OCI-LY1 (cell line): ENCODE measurements around the gene TMEM207.

ENCODE experiments used
- H2AFZ ChIP-seq: fragments of 200-600 bp; sonication (generic), shearing (Covaris generic); 2 replicates; pipeline ENCODE4 v1.6.0; 2014; ENCODE audit warnings: antibody characterized with exemption, mild to moderate bottlenecking, low read length
- H3F3A ChIP-seq: fragments of 200-600 bp; sonication (generic), shearing (Covaris generic); 2 replicates; pipeline ENCODE4 v1.6.0; 2014; ENCODE audit warnings: mild to moderate bottlenecking, antibody characterized with exemption, low read length, moderate library complexity; ENCODE audit not compliant: insufficient read depth
- H3K27ac ChIP-seq: fragments of 200-600 bp; sonication (generic); 2 replicates; pipeline ENCODE4 v1.5.1; 2014; ENCODE audit warnings: low read length, mixed run types, mild to moderate bottlenecking, low read depth; ENCODE audit not compliant: poor library complexity, severe bottlenecking
- H3K27me3 ChIP-seq: fragments of 200-600 bp; sonication (generic); 2 replicates; pipeline ENCODE4 v1.6.0; 2014; ENCODE audit warnings: antibody characterized with exemption, mild to moderate bottlenecking, low read length, moderate library complexity; ENCODE audit not compliant: insufficient read depth
- H3K36me3 ChIP-seq: fragments of 200-600 bp; sonication (generic); 2 replicates; pipeline ENCODE4 v1.6.1; 2014; ENCODE audit warnings: mild to moderate bottlenecking, antibody characterized with exemption, low read length, moderate library complexity, mixed read lengths; ENCODE audit not compliant: insufficient read depth
- H3K4me1 ChIP-seq: fragments of 200-600 bp; sonication (generic); 2 replicates; pipeline ENCODE4 v1.5.1; 2014; ENCODE audit warnings: mild to moderate bottlenecking, low read length, moderate library complexity; ENCODE audit not compliant: insufficient read depth, severe bottlenecking
- H3K4me2 ChIP-seq: fragments of 200-600 bp; sonication (generic), shearing (Covaris generic); 2 replicates; pipeline ENCODE4 v1.6.1; 2014; ENCODE audit warnings: low read length
- H3K4me3 ChIP-seq: fragments of 200-600 bp; sonication (generic); 2 replicates; pipeline ENCODE4 v1.5.1; 2014; ENCODE audit warnings: low read length, low read depth, mild to moderate bottlenecking, mixed read lengths; ENCODE audit not compliant: poor library complexity, severe bottlenecking
- H3K79me2 ChIP-seq: fragments of 200-600 bp; shearing (Covaris generic); 2 replicates; pipeline ENCODE4 v1.6.1; 2016; ENCODE audit warnings: mixed run types, low read length, mixed read lengths; ENCODE audit not compliant: insufficient read depth
- H3K9ac ChIP-seq: fragments of 200-600 bp; sonication (generic), shearing (Covaris generic); 2 replicates; pipeline ENCODE4 v1.6.1; 2014; ENCODE audit warnings: mild to moderate bottlenecking, low read length, mixed read lengths
- H3K9me2 ChIP-seq: fragments of 200-600 bp; sonication (generic), shearing (Covaris generic); 2 replicates; pipeline ENCODE4 v1.6.1; 2014; ENCODE audit warnings: low read depth, mild to moderate bottlenecking, low read length, mixed read lengths
- H3K9me3 ChIP-seq: fragments of 200-600 bp; shearing (Covaris generic); 2 replicates; pipeline ENCODE4 v1.6.1; 2014; ENCODE audit warnings: low read length, mixed read lengths
- H4K20me1 ChIP-seq: fragments of 200-600 bp; sonication (generic), shearing (Covaris generic); 2 replicates; pipeline ENCODE4 v1.6.0; 2016; ENCODE audit warnings: mild to moderate bottlenecking, low read length; ENCODE audit not compliant: insufficient read depth
- CTCF ChIP-seq: fragments of 200-600 bp; sonication (generic), shearing (Covaris generic); IDR thresholded peaks from 2 replicates; pipeline ENCODE4 v1.5.1; 2017; ENCODE audit warnings: mild to moderate bottlenecking, antibody characterized with exemption, low read length, moderate library complexity, mixed read lengths
- EZH2 ChIP-seq: fragments of 200-600 bp; sonication (generic), shearing (Covaris generic); IDR thresholded peaks from 2 replicates; pipeline ENCODE4 v1.8.0; 2017; ENCODE audit warnings: borderline replicate concordance, mixed run types, mild to moderate bottlenecking, antibody characterized with exemption, low read length, moderate library complexity, mixed read lengths

The TMEM207 gene

GRCh38 chr3:190444576-190445145 lies 5.0 kb downstream of the TMEM207 start:
- Histone ChIP-seq H3K36me3 (no peaks in the 10 kb centered on the region), H3K27me3 (no peaks in the 10 kb centered on the region), H3K9ac (no peak overlapping the region), H3K4me1 (no peaks in the 10 kb centered on the region), H3K9me3 (no peaks in the 10 kb centered on the region), H3K4me3 (no peak overlapping the region), H3K4me2 (no peak overlapping the region), H4K20me1 (no peaks in the 10 kb centered on the region), H3K79me2 (no peaks in the 10 kb centered on the region), H3K9me2 (no peaks in the 10 kb centered on the region), H3F3A (no peaks in the 10 kb centered on the region), H2AFZ (no peak overlapping the region), H3K27ac (no peak overlapping the region)
- TF ChIP-seq CTCF = no peak
- TF ChIP-seq EZH2 = no peak

- Histone ChIP-seq H3K9me2 (no peaks in the 10 kb centered on the region), H3K36me3 (no peaks in the 10 kb centered on the region), H3K4me2 (no peak overlapping the region), H3K79me2 (no peaks in the 10 kb centered on the region), H4K20me1 (no peaks in the 10 kb centered on the region), H3K9ac (no peak overlapping the region), H2AFZ (no peak overlapping the region), H3K27me3 (no peaks in the 10 kb centered on the region), H3F3A (no peaks in the 10 kb centered on the region), H3K27ac (no peak overlapping the region), H3K4me1 (no peaks in the 10 kb centered on the region), H3K4me3 (no peak overlapping the region), H3K9me3 (no peaks in the 10 kb centered on the region)
- TF ChIP-seq CTCF (no peak), EZH2 (no peak)
Measured at GRCh38 chr3:190444006-190444405, 5.7 kb downstream of the TMEM207 start.

GRCh38 chr3:190443257-190443656 lies 6.4 kb downstream of the TMEM207 start:
- TF ChIP-seq CTCF (peak; percentile 17; the same call in 1 of the 2 replicates), EZH2 (no peak)
- no peaks in the 10 kb centered on the region for H3K9me2 ChIP-seq

More at GRCh38 chr3:190443257-190443656, 6.4 kb downstream of the TMEM207 start:
- Histone ChIP-seq H3K4me2 (no peak overlapping the region), H4K20me1 (no peaks in the 10 kb centered on the region), H3K36me3 (no peaks in the 10 kb centered on the region), H3F3A (no peaks in the 10 kb centered on the region), H3K9me3 (no peaks in the 10 kb centered on the region), H3K4me1 (no peaks in the 10 kb centered on the region), H3K4me3 (no peak overlapping the region), H2AFZ (no peak overlapping the region), H3K27ac (no peak overlapping the region), H3K9ac (no peak overlapping the region), H3K27me3 (no peaks in the 10 kb centered on the region), H3K79me2 (no peaks in the 10 kb centered on the region)
